Aorta (tissue), 5 donors: Measurements from ENCODE around the gene CTCF. TPM values are rescaled to one million over a fixed set of nuclear protein-coding genes. Genes with fewer than 3 reads are reported as not detected.

Experiments used
- ATAC-seq: fragments of 200-7000 bp; cut with Tn5 transposase; one replicate; pipeline ENCODE4 v1.9.1; 2022; ENCODE audit warnings: moderate library complexity; ENCODE audit not compliant: low FRiP score
- DNase-seq, 2 donors: peaks; one replicate each; pipeline ENCODE4 v3.0.0-alpha.2; 2020
- H3K27ac ChIP-seq, 2 donors: one replicate each; pipeline ENCODE4 v1.5.1; 2013; ENCODE audit warnings: low read length in 2 of 2, mild to moderate bottlenecking in 2 of 2, moderate library complexity in 2 of 2, control low read depth in 1 of 2, inconsistent platforms in 1 of 2, low read depth in 1 of 2
- H3K27me3 ChIP-seq, 2 donors: one replicate each; pipeline ENCODE4 v1.6.1; 2013; ENCODE audit warnings: control low read depth in 1 of 2, low read length in 1 of 2, mild to moderate bottlenecking in 1 of 2, moderate library complexity in 1 of 2; ENCODE audit not compliant: insufficient read depth in 2 of 2, control insufficient read depth in 1 of 2
- H3K36me3 ChIP-seq, 2 donors: one replicate each; pipeline ENCODE4 v1.6.1; 2013; ENCODE audit warnings: control low read depth in 1 of 2, low read length in 1 of 2, mild to moderate bottlenecking in 1 of 2; ENCODE audit not compliant: insufficient read depth in 2 of 2, control insufficient read depth in 1 of 2
- H3K4me1 ChIP-seq, 2 donors: one replicate each; pipeline ENCODE4 v1.6.1; 2013; ENCODE audit warnings: low read length in 2 of 2, control low read depth in 1 of 2, mild to moderate bottlenecking in 1 of 2, moderate library complexity in 1 of 2; ENCODE audit not compliant: insufficient read depth in 2 of 2, control insufficient read depth in 1 of 2
- H3K4me3 ChIP-seq, 2 donors: one replicate each; pipeline ENCODE4 v1.5.1; 2013; ENCODE audit warnings: low read length in 2 of 2, control low read depth in 1 of 2, mild to moderate bottlenecking in 1 of 2
- H3K9me3 ChIP-seq: one replicate; pipeline ENCODE4 v1.6.1; 2013; ENCODE audit warnings: mild to moderate bottlenecking, low read length; ENCODE audit not compliant: control insufficient read depth
- WGBS, 2 donors: extraction: QIAGEN DNeasy Blood & Tissue Kit; methylation state at CpG; one replicate each; pipeline ENCODE4 v1.1.7; 2013; 5-methylcytosine and 5-hydroxymethylcytosine counted together
- intact Hi-C, 2 donors: fragments of 100-400 bp; cut with DNase I; formaldehyde crosslinking; loops; one replicate each; pipeline versions ENCODE4 v1.14.2 to v1.15.0; 2022
- polyA plus RNA-seq, 2 donors: library from polyadenylated mRNA; stranded (reverse); fragments of 200-250 nt; gene quantifications; one replicate each; pipeline ENCODE4 v1.2.3, GENCODE V29; 2013
- total RNA-seq, 2 donors: library from RNA; stranded (reverse); fragmentation: NEBNext Ultra II Directional; extraction: Animal tissue kit (Norgen Biotek cat#: 25700); gene quantifications; one replicate each; pipeline ENCODE4 v1.2.1, GENCODE V29; 2021
- donor health status: healthy with polysubstance abuse.
- donor health status: Bipolar disorder and iron deficiency.
- donor health status: DM: no; HTN: no; CAD: no.
- donor health status: DM: no; HTN: no; CAD: no.
- donor health status: DM: yes; HTN: yes; CAD: no.

Gene CTCF
- total and polyA plus RNA-seq, 4 donors: 16.5 to 35.8 (median 27.1) TPM

DNA sequence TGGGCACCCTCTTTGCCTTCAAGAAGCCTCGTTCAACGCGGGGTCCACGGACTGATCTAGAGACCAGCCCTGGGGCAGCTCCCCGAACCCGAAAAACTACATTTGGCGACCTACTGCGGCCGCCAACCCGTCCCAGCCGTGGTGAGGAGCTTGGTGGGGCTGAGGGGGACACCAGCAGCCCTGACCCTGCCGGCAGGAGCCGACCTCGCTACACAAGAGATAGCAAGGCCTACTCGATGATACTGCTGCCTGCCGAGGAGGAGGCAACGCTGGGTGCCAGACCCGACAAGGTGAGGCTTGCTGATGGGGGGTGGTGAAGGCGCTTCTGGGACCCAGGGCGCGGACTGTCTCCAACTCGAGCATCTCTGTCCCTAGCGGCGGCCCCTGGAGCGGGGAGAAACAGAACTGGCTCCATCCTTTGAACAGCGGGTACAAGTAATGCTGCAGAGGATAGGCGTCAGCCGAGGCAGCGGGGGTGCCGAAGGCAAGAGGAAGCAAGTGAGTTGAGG lies 92.1 kb downstream of the CTCF start:
- H3K9me3 ChIP-seq: no peaks in the 10 kb centered on the region
- H3K27me3 ChIP-seq: no peaks in the 10 kb centered on the region
- ATAC-seq (no peak), DNase-seq (peak in 1 of 2 donors; percentile 77)
- no peak overlapping the region for H3K4me3 ChIP-seq
- H3K27ac ChIP-seq: no peak overlapping the region
- WGBS, 2 donors: 49 to 51% methylated on average over 30 of the region's 30 CpGs
- H3K36me3 ChIP-seq: no peaks in the 10 kb centered on the region
- H3K4me1 ChIP-seq: no peaks in the 10 kb centered on the region
- intact Hi-C loops: no loop called here

DNA sequence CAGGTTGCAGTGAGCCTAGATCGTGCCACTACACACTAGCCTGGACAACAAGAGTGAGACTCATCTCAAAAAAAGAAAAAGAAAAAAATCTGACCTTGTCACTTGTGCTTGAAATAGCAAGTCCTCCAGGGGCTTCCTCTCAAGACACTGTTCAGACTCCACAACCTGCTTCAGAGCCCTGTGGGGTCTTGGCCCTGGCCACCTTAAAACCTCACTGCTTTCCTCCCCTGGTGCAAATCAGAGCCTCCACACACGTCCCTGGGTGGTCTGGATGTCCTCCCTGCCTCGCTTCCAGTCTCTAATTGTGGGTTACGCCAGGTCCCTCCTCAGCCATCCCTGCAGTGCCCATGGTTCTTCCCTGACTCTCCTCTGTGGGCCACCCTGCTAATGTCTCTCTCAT lies 93.0 kb downstream of the CTCF start:
- H3K36me3 ChIP-seq: no peaks in the 10 kb centered on the region
- H3K9me3 ChIP-seq: no peaks in the 10 kb centered on the region
- H3K27ac ChIP-seq: no peak overlapping the region
- no peak for DNase-seq
- H3K4me3 ChIP-seq: no peak overlapping the region
- intact Hi-C loops: no loop called here
- no peaks in the 10 kb centered on the region for H3K4me1 ChIP-seq
- WGBS, 2 donors: 68 to 69% methylated on average over 4 of the region's 4 CpGs
- no peaks in the 10 kb centered on the region for H3K27me3 ChIP-seq
- no peak for ATAC-seq

DNA sequence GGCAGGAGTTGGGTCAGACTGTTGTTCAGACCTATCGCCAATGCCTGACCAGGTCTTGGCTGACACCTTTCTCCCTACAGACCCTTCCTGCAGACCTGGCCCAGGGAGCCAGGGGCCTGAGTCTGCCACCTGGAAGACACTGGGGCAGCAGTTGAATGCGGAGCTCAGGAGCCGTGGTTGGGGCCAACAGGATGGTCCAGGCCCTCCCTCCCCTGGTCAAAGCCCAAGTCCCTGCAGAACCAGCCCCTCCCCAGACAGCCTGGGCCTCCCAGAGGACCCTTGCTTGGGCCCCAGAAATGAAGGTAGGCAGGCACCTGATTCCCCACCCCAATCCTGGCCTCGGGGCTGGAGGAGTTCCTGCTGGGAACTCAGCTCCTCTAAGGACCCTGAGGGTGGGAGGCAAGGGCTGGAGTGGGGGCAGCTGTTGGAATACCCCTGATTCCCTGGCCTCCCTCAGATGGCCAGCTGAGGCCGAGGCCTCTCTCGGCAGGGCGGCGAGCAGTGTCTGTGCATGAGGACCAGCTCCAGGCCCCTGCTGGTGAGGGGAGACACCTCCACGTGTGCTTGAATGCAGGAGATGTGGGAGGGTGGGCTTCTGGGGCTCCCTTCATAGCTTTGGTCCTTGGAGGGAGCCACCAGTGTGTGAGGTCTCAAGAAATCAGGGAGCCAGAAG lies 94.2 kb downstream of the CTCF start:
- no peak overlapping the region for H3K27ac ChIP-seq
- ATAC-seq (no peak), DNase-seq (no peak)
- H3K27me3 ChIP-seq: no peaks in the 10 kb centered on the region
- WGBS, 2 donors: 85 to 86% methylated on average over 9 of the region's 9 CpGs
- H3K4me1 ChIP-seq: no peaks in the 10 kb centered on the region
- H3K9me3 ChIP-seq: no peaks in the 10 kb centered on the region
- H3K4me3 ChIP-seq: no peak overlapping the region
- intact Hi-C loops: no loop called here
- H3K36me3 ChIP-seq: no peaks in the 10 kb centered on the region

DNA sequence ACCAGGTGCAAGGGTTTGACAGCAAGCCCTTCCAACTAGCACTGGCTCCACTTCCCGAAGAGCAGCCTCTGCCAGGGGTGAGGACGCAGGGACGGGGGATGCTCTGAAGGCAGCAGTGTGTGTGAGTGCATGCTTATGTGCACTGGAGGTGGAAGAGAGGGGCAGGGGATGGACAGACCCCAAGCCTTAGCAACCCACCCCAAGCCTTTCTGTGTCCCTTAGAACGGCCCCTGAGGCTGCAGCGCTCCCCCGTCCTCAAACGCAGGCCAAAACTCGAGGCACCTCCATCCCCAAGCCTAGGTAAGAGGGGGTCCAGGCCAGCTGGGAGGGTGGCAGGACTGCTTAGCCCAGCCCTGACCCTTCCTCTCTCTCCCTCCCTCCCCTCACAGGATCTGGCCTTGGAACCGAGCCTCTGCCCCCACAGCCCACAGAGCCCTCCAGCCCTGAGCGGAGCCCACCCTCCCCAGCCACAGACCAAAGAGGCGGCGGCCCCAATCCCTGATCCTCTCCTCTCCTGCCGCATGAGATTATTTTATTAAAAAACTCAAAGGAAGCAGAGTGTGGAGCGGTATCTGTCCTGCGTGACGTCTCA lies 94.8 kb downstream of the CTCF start:
- no peaks in the 10 kb centered on the region for H3K27me3 ChIP-seq
- ATAC-seq: no peak
- no peaks in the 10 kb centered on the region for H3K36me3 ChIP-seq
- intact Hi-C loops: no loop called here
- H3K27ac ChIP-seq: no peak overlapping the region
- no peaks in the 10 kb centered on the region for H3K4me1 ChIP-seq
- WGBS, 2 donors: 93% methylated on average over 14 to 16 of the region's 16 CpGs
- no peaks in the 10 kb centered on the region for H3K9me3 ChIP-seq
- peak in 1 of 2 donors; percentile 65 for DNase-seq
- H3K4me3 ChIP-seq: no peak overlapping the region

DNA sequence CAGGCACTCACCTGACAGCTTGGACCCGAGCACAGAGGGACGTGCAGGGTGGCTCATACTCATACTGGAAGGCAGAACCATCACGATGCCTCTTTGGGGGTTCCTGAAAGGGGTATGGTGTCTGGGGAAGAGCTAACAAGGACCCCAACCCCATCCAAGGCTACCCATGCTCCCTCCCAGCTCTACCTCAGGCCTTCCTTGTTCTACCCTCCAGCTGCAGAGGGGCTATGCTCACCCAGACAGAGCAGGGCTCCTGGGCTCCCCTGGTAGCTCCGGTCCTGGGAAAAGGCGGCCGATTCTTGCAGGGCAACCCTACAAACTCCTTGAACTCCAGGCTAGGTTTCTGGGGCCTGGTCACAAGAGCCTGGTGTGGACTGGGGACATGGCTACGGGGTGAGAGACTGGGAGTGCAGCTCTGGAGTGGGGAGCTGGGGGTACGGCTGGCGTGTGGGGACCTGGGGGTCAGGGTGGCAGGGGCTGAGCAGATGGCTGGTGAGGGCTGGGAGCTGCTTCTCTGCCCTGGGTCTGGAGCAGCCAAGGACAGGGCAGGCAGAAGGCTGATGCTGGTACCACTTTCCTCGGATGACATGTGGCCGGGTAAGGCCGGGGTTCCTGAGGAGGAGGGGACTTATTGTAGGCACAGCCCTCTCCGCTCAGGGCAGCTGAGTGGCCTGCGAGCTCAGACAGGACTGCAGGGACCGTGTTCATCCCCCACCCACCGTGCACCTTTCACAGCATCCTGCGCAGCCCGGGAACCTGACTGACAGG lies 95.6 kb downstream of the CTCF start:
- ATAC-seq: no peak

DNA sequence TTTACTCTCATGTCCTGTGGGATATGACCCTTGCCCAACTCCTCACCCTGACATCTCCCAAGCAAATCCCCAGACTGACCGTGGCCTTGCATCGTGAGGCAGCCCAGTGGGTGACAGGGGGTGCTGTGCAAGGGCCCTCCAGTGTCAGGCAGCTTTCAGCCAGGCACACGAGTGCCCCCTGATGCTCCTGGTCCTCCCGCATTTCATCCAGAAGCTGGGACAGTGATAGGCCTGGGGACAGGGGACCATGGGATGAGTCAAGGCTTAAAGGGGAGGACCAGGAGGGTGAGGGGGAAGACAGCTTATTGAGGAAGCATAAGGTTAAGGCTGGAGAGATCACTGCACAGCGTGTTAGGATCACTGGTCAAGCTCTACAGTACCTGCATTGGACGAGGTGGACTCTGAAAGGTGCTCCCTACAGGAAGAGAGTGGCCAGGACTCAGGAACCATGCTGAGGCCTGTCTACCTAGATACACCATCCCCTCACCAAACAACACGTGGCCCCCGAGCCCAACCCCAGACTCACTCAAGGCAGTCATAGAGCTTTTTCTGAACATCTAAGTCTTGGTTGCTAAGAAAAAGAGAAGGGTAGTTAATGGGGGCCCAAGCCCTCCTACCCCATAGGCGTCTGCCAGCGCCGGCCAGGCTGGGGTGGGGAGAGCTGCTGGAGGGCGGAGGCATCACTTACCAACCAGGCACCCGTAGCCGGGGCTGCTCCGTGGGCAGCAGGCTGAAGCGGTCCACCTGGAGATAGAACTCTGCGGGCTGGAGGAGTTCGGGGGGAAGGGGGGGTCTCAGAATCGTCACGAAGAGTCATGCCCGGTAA lies 96.7 kb downstream of the CTCF start:
- no peak for DNase-seq
- Histone ChIP-seq H3K27ac (no peak overlapping the region), H3K9me3 (no peaks in the 10 kb centered on the region), H3K4me3 (peak overlapping the region in 1 of 2 donors; percentile 64), H3K27me3 (no peaks in the 10 kb centered on the region), H3K4me1 (no peaks in the 10 kb centered on the region), H3K36me3 (no peaks in the 10 kb centered on the region)
- 34 to 37% methylated on average over 21 of the region's 21 CpGs for WGBS, 2 donors
- intact Hi-C loops: no loop called here
- no peak for ATAC-seq

More for the DNA sequence above, 95.6 kb downstream of the CTCF start:
- WGBS, 2 donors: 92 to 94% methylated on average over 18 of the region's 18 CpGs
- Histone ChIP-seq H3K27me3 (no peaks in the 10 kb centered on the region), H3K4me1 (no peaks in the 10 kb centered on the region), H3K9me3 (no peaks in the 10 kb centered on the region), H3K36me3 (no peaks in the 10 kb centered on the region), H3K4me3 (no peak overlapping the region), H3K27ac (no peak overlapping the region)
- intact Hi-C loops: no loop called here
- DNase-seq: peak in 1 of 2 donors; percentile 71

DNA sequence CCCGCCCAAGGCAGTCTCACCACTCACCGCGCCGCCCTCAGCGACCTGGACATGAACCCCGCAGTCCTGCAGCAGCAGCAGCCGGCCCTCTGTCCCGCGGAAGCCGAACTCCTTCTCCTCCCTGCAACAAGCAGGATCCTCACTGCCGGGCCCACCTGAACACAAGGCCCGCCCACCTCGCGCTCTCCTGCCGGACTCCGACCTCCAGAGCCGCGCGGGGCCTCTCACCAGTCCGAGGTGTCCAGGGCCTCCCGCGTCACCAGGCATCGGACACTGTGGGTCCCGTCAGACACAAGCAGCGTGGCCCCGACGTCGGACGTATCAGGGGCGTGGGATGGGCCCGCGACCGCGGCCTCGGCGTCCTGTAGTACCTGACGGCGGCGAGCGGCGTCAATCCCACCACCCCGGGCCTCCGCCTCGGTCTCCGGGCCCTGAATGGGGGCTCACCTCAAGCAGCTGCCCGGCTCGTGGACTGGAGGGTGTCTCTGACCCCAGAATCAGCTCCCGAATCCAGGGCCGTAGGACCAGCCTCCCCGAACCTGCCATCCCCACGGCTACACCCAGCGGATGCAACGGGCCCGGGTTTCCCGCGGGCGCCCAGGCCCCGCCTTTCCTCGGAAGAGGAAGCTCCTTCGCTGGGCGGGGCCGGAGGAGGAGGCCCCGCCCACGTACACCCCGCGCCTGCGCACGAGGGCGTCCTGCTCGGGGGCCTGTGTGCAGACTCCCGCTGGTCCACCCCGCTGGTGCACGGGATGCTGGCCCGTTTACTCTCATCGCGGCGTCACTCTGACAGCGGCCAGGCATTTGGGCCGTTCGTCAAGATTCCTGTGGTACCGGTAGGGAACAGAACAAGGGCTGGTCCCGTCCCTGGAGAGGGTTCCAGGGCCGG lies 97.6 kb downstream of the CTCF start, which contains the start of gene ACD:
Gene ACD (minus strand): TSS at position 586 of the 889 bp plus-strand sequence. CDS start 40 bp downstream, at position 546.
- Histone ChIP-seq H3K36me3 (no peaks in the 10 kb centered on the region), H3K4me1 (no peaks in the 10 kb centered on the region), H3K27me3 (no peaks in the 10 kb centered on the region), H3K4me3 (peak within 1 kb of the TSS; percentile 63 to 64), H3K9me3 (no peaks in the 10 kb centered on the region), H3K27ac (peak within 1 kb of the TSS in 1 of 2 donors; percentile 89)
- intact Hi-C loops: loop anchor here (2.0 to 5.0 kb wide), 2 partner anchors 97 to 98 kb away; partner anchors contain the start of gene CTCF (in 2 of the 2)
- ATAC-seq (peak; percentile 96), DNase-seq (peak; percentile 93 to 97)
- 0 to 1% methylated on average over 76 to 83 of the region's 83 CpGs for WGBS, 2 donors
